A673 (cell line): ENCODE measurements around the gene IL17REL. TPM values are rescaled to one million over a fixed set of nuclear protein-coding genes. Genes with fewer than 3 reads are reported as not detected.

Source experiments
- BruUV-seq: library from RNA; stranded (reverse); fragments of 400-500 nt; replicated peaks from 2 replicates; lab custom pipeline; 2021; lab: Mats Ljungman, UMichigan
- CTCF ChIA-PET: fragments of 300-600 bp; sonication (Branson Sonifier 250); formaldehyde crosslinking; loops from one replicate; lab custom pipeline; 2022; ENCODE audit warnings: antibody characterized with exemption; lab: Charles Lee
- POLR2A ChIA-PET: fragments of 300-600 bp; sonication (Branson Sonifier 250); formaldehyde crosslinking; loops from one replicate; lab custom pipeline; 2022; ENCODE audit warnings: antibody characterized with exemption; ENCODE audit not compliant: low non-redundant PET; lab: Charles Lee
- DNase-seq: peaks from one replicate; pipeline ENCODE4 v3.0.0-alpha.2; 2015; ENCODE audit warnings: low spot score
- H3K27ac ChIP-seq: fragments of 200-600 bp; sonication (generic); 2 replicates; pipeline ENCODE4 v1.5.1; 2016; ENCODE audit warnings: mixed run types, low read depth, mild to moderate bottlenecking, mixed read lengths, antibody characterized with exemption, low read length; ENCODE audit not compliant: poor library complexity, severe bottlenecking
- H3K27me3 ChIP-seq: fragments of 200-600 bp; sonication (generic); replicated peaks from 2 replicates; pipeline ENCODE4 v1.6.1; 2017; ENCODE audit warnings: mixed run types, low read depth, mild to moderate bottlenecking, mixed read lengths, antibody characterized with exemption, low read length; ENCODE audit not compliant: insufficient read depth, poor library complexity
- H3K36me3 ChIP-seq: fragments of 200-600 bp; sonication (generic); 2 replicates; pipeline ENCODE4 v1.6.1; 2016; ENCODE audit warnings: mixed run types, mild to moderate bottlenecking, mixed read lengths, antibody characterized with exemption, low read length; ENCODE audit not compliant: insufficient read depth, poor library complexity, severe bottlenecking
- H3K4me1 ChIP-seq: fragments of 200-600 bp; sonication (generic); 2 replicates; pipeline ENCODE4 v1.6.1; 2017; ENCODE audit warnings: mixed run types, mild to moderate bottlenecking, mixed read lengths, antibody characterized with exemption, low read length; ENCODE audit not compliant: insufficient read depth, poor library complexity, severe bottlenecking
- H3K4me3 ChIP-seq: fragments of 200-600 bp; sonication (generic); 2 replicates; pipeline ENCODE4 v1.5.1; 2016; ENCODE audit warnings: low read depth, mixed run types, mild to moderate bottlenecking, mixed read lengths, low read length; ENCODE audit not compliant: poor library complexity, severe bottlenecking
- H3K9me3 ChIP-seq: fragments of 200-600 bp; sonication (generic); 2 replicates; pipeline ENCODE4 v1.6.1; 2016; ENCODE audit warnings: mixed run types, low read depth, mild to moderate bottlenecking, mixed read lengths, antibody characterized with exemption, low read length; ENCODE audit not compliant: poor library complexity, severe bottlenecking
- CTCF ChIP-seq: fragments of 300-800, 200-600 bp; sonication (generic); conservative IDR thresholded peaks from 2 replicates; pipeline ENCODE4 v1.5.1; 2017; ENCODE audit warnings: low read depth, mild to moderate bottlenecking, antibody characterized with exemption, low read length, moderate library complexity, mixed read lengths
- EZH2 ChIP-seq: fragments of 200-600 bp; sonication (generic); IDR thresholded peaks from 2 replicates; pipeline ENCODE4 v1.6.1; 2017; ENCODE audit warnings: borderline replicate concordance, low read depth, mild to moderate bottlenecking, mixed read lengths, antibody characterized with exemption, low read length; ENCODE audit not compliant: poor library complexity, severe bottlenecking
- intact Hi-C: fragments of 100-400 bp; cut with micrococcal nuclease; formaldehyde crosslinking; loops from one replicate; pipeline ENCODE4 v1.10.0; 2022; ENCODE audit not compliant: unreplicated experiment
- total RNA-seq: library from RNA; stranded (reverse); gene quantifications from 2 replicates; pipeline ENCODE4 v1.2.3, GENCODE V29; 2021

The IL17REL gene
- total RNA-seq, 1 experiment from 2014 or later = not detected

DNA sequence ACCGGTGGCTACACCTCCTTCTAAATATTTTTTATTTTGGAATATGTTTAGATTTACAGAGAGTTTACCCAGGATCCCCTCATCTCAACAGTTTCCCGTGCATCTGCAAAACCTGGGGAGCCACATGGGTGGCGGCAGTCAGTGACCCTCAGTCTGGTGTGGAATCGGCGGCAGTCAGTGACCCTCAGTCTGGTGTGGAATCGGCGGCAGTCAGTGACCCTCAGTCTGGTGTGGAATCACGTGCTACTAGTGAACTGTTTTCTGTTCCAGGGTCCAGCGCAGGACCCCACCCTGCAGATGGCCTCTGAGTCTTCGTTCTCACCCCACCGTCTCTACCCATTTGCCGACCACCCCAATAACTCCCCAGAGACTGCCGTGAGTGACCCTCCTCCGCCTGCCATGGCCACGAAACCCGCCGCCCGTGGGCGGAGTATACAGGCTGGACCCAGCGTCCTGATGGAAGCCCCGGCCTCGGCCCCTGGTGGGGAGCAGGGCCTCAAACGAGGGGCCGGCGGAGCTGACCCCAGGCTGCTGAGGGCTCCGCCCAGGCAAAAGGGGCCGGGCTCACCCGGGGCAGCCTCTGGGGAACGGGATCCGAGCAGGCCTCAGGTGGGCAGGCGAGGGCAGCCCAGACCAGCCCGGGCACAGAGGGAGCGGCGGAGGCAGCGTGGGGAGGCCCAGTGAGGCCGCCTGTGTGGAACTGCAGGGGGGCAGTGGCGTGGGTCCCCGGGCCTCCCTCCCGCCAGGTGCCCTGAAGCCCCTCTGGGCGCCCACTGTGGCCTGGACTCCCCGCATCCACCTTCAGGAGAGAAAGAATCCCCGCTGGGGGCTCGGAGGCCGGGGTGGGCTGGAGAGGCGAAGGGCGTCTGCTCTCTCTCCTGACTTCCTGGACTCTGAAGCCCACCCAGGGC is 2.5 kb downstream of the IL17REL start:
- Histone ChIP-seq H3K4me1 (peaks cover 11% of the 10 kb centered on the region), H3K27me3 (no peaks in the 10 kb centered on the region), H3K9me3 (no peaks in the 10 kb centered on the region), H3K4me3 (no peak overlapping the region), H3K36me3 (no peaks in the 10 kb centered on the region), H3K27ac (no peak overlapping the region)
- TF ChIP-seq CTCF = no peak
- TF ChIP-seq EZH2 = no peak
- BruUV-seq = no TSS peak
- CTCF ChIA-PET = no interaction called here
- POLR2A ChIA-PET = interaction anchor here (0.9 kb wide), 1 partner anchor 140 kb away, joined by 7 read pairs; no protein-coding TSS in a partner anchor
- intact Hi-C loops = no loop called here
- DNase-seq = no peak

DNA sequence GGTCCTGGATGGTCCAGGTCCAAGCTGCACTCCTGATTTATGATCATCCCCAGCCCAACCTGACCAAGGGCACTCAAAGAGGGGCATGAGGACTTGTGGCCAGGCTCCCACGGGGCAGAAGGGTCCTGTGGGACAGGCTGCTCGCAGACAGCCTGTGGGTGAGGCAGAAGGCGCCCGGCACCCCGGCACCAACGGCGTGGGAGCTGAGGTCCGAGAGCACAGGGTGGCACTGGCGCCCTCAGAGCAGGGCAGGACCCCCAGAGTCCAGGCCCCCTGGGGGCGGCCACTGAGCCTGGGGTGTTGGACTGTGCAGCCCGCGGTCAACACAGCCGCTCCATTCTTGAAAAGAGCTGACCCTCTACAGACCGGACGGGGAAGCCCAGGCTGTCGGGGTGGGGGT is 3.3 kb downstream of the IL17REL start:
- DNase-seq = no peak
- TF ChIP-seq EZH2 = no peak
- no peak for TF ChIP-seq CTCF
- H3K27me3 ChIP-seq = no peaks in the 10 kb centered on the region

GRCh38 chr22:50008151-50009040 is 4.2 kb downstream of the IL17REL start:
- H3K27me3 ChIP-seq = no peaks in the 10 kb centered on the region
- CTCF ChIA-PET = no interaction called here

More for the DNA sequence above, 3.3 kb downstream of the IL17REL start:
- ChIA-PET CTCF (no interaction called here), POLR2A (interaction anchor here (0.6 kb wide), 1 partner anchor 173 kb away, joined by 3 read pairs; no protein-coding TSS in a partner anchor)
- intact Hi-C loops = no loop called here
- Histone ChIP-seq H3K9me3 (no peaks in the 10 kb centered on the region), H3K27ac (no peak overlapping the region), H3K4me1 (peaks cover 4% of the 10 kb centered on the region), H3K4me3 (no peak overlapping the region), H3K36me3 (no peaks in the 10 kb centered on the region)
- BruUV-seq = no TSS peak

More at GRCh38 chr22:50008151-50009040, 4.2 kb downstream of the IL17REL start:
- H3K36me3 ChIP-seq = no peaks in the 10 kb centered on the region
- DNase-seq = no peak
- no TSS peak for BruUV-seq
- TF ChIP-seq EZH2 (no peak), CTCF (no peak)
- intact Hi-C loops = no loop called here
- peaks cover 4% of the 10 kb centered on the region for H3K4me1 ChIP-seq
- POLR2A ChIA-PET = interaction anchor here (0.6 to 0.7 kb wide), 2 partner anchors 162 to 174 kb away, joined by 3 to 8 read pairs; no protein-coding TSS in a partner anchor
- no peak overlapping the region for H3K27ac ChIP-seq
- H3K9me3 ChIP-seq = no peaks in the 10 kb centered on the region
- no peak overlapping the region for H3K4me3 ChIP-seq
